Esophagus (tissue), 2 donors: ENCODE data around the gene THEMIS. TPM values are rescaled to one million over a fixed set of nuclear protein-coding genes. Genes with fewer than 3 reads are reported as not detected.

Experiments used
- H3K27ac ChIP-seq, 2 donors: one replicate each; pipeline ENCODE4 v1.5.1; 2013; ENCODE audit warnings: low read depth in 2 of 2, mild to moderate bottlenecking in 2 of 2, inconsistent platforms in 1 of 2, low read length in 1 of 2, moderate library complexity in 1 of 2
- H3K27me3 ChIP-seq, 2 donors: one replicate each; pipeline ENCODE4 v1.6.1; 2013; ENCODE audit warnings: low read length in 2 of 2, control low read depth in 1 of 2, mild to moderate bottlenecking in 1 of 2; ENCODE audit not compliant: insufficient read depth in 2 of 2, control insufficient read depth in 1 of 2
- H3K36me3 ChIP-seq, 2 donors: one replicate each; pipeline ENCODE4 v1.6.1; 2013; ENCODE audit warnings: low read length in 1 of 2; ENCODE audit not compliant: control insufficient read depth in 2 of 2, insufficient read depth in 2 of 2
- H3K4me1 ChIP-seq, 2 donors: one replicate each; pipeline ENCODE4 v1.6.1; 2013; ENCODE audit warnings: low read length in 1 of 2; ENCODE audit not compliant: control insufficient read depth in 2 of 2, insufficient read depth in 2 of 2
- H3K4me3 ChIP-seq, 2 donors: one replicate each; pipeline ENCODE4 v1.5.1; 2013; ENCODE audit warnings: low read length in 2 of 2, mild to moderate bottlenecking in 2 of 2, low read depth in 1 of 2, moderate library complexity in 1 of 2
- H3K9me3 ChIP-seq, 2 donors: one replicate each; pipeline ENCODE4 v1.6.1; 2013; ENCODE audit warnings: mild to moderate bottlenecking in 2 of 2, low read depth in 1 of 2, low read length in 1 of 2, moderate library complexity in 1 of 2; ENCODE audit not compliant: control insufficient read depth in 2 of 2, insufficient read depth in 1 of 2
- WGBS, 2 donors: extraction: QIAGEN DNeasy Blood & Tissue Kit; methylation state at CpG; one replicate each; pipeline ENCODE4 v1.1.7; 2013; 5-methylcytosine and 5-hydroxymethylcytosine counted together
- polyA plus RNA-seq, 2 donors: library from polyadenylated mRNA; stranded (reverse); fragments of 200-250 nt; gene quantifications; one replicate each; pipeline ENCODE4 v1.2.3, GENCODE V29; 2013
- donor health status: healthy with polysubstance abuse.
- donor health status: Bipolar disorder and iron deficiency.

The THEMIS gene
- polyA plus RNA-seq, 2 donors: 0.20 to 0.22 TPM

DNA sequence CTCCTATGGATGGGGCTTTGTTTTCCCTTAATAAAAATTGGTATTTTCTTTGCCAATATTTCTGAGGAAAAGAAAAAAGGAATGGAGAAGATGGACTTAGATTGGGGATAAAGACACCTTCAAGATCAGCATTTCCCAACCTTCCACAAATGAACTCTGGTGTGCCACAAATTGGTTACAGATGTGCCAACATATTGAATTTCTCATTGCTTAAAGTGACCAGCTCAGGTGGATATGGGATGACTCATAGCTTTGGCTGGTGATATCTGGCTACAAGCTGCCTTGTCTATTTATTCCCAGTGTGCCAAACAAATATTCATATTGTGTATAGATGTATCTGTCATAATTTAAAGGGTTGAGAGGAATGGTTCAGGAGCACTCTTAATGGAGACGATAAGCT lies 32.5 kb downstream of the THEMIS start:
- Histone ChIP-seq H3K27ac (no peak overlapping the region), H3K27me3 (no peaks in the 10 kb centered on the region), H3K36me3 (no peaks in the 10 kb centered on the region), H3K4me1 (peaks cover 0 to 2% of the 10 kb centered on the region in 2 donors), H3K4me3 (no peak overlapping the region), H3K9me3 (no peaks in the 10 kb centered on the region)
- 94 to 95% methylated on average over 1 of the region's 1 CpG for WGBS, 2 donors

DNA sequence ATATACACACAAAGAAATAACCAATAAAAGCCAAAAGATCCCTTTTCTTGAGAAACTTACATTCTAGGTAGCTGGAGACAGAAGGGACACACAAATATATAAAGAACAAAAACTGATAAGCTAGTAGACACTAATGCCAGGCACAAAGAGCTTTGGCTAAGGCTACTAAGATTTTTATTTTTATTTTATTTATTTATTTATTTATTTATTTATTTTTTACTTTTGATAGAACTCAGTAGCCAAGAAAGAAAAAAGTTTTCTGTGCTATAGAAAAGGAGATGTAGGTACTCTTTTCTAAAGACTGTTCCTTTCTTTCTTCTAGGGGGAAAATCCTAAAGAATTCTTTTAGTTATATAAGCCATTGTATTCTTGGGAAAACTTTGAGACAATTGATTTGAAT lies 34.1 kb downstream of the THEMIS start:
- Histone ChIP-seq H3K4me3 (no peak overlapping the region), H3K27me3 (no peaks in the 10 kb centered on the region), H3K9me3 (no peaks in the 10 kb centered on the region), H3K4me1 (peaks cover 0 to 2% of the 10 kb centered on the region in 2 donors), H3K36me3 (no peaks in the 10 kb centered on the region), H3K27ac (no peak overlapping the region)

DNA sequence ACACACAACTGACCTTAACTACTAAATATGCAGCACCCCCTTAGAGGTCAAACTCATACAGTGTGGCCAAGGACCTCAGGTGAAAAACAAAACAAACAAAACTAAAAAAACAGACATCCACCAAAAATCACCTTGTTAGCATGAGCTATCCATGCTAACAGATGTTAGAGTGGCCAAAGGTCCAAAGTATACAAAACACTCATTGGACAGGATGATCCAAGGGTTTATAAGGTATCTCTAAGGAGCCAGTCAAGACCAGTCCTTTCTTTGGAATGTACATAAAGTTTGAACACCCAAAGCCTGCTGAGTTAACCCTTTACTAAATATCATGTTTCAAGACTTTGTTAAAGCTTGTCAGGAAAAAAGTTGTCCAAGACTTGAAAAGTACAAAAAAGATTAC lies 35.8 kb downstream of the THEMIS start:
- no peak overlapping the region for H3K27ac ChIP-seq
- H3K9me3 ChIP-seq: no peaks in the 10 kb centered on the region
- H3K36me3 ChIP-seq: no peaks in the 10 kb centered on the region
- no peak overlapping the region for H3K4me3 ChIP-seq
- H3K27me3 ChIP-seq: no peaks in the 10 kb centered on the region
- H3K4me1 ChIP-seq: peaks cover 0 to 2% of the 10 kb centered on the region in 2 donors

DNA sequence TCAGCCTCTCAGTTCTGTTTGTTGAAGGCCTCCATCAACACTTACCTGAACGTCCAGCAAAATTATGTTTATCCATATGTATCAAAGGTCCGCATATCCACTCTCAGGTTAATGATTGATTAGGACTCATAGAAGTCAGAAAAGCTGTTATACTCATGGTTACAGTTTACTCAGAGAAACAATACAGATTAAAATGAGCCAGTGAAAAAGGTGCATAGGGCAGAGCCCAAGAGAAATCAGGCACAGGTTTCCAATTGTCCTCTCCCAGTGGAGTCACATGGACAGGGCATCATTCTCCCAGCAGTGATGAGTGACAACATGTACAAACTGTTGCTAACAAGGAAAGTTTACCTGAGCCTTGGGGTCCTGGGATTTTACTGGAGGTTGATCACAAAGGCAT lies 36.2 kb downstream of the THEMIS start:
- Histone ChIP-seq H3K36me3 (no peaks in the 10 kb centered on the region), H3K4me3 (no peak overlapping the region), H3K4me1 (no peaks in the 10 kb centered on the region), H3K9me3 (no peaks in the 10 kb centered on the region), H3K27ac (no peak overlapping the region), H3K27me3 (no peaks in the 10 kb centered on the region)
- 45 to 73% methylated on average over 2 of the region's 2 CpGs for WGBS, 2 donors

DNA sequence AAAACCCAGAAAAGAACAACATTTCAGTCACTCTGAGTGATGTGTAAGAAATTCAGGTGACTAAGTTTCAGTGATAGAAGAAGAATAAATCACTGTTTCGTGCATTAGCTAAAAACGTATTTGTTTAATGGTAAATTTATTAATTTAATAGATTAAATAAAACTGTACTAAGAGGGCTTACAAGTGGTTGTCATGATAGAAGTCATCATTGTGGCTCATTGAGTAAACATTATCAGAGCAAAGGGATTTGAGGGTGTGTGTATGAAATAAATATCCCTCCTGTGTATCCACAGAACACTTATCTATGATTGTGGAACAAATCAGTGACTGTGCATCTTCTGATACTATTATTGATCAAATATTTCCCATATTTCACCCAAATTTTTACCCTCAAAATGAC lies 40.1 kb downstream of the THEMIS start:
- Histone ChIP-seq H3K4me3 (no peak overlapping the region), H3K36me3 (no peaks in the 10 kb centered on the region), H3K27ac (no peak overlapping the region), H3K9me3 (no peaks in the 10 kb centered on the region), H3K27me3 (no peaks in the 10 kb centered on the region), H3K4me1 (no peaks in the 10 kb centered on the region)
- WGBS, 2 donors: 81 to 94% methylated on average over 2 of the region's 2 CpGs

DNA sequence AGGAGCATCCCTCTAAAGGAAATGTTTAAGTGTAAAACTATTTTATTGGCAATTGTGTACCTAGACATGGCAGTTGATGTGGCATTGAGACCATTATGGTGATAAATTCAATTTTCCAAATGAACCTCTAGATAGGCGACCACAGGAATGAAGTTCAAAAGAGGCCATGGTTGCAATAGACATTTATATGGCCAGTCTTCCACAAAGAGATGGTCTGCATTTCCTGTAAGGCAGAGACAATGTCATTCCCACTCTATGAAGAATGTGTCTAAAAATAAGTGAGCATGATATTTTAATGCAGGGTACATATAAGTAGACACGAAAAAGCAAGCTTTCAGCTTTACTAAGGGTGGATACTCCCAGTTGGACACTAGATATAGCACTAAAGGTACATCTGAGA lies 40.9 kb downstream of the THEMIS start:
- Histone ChIP-seq H3K27ac (no peak overlapping the region), H3K4me1 (no peaks in the 10 kb centered on the region), H3K36me3 (no peaks in the 10 kb centered on the region), H3K27me3 (no peaks in the 10 kb centered on the region), H3K4me3 (no peak overlapping the region), H3K9me3 (no peaks in the 10 kb centered on the region)
- 83 to 85% methylated on average over 2 of the region's 2 CpGs for WGBS, 2 donors

DNA sequence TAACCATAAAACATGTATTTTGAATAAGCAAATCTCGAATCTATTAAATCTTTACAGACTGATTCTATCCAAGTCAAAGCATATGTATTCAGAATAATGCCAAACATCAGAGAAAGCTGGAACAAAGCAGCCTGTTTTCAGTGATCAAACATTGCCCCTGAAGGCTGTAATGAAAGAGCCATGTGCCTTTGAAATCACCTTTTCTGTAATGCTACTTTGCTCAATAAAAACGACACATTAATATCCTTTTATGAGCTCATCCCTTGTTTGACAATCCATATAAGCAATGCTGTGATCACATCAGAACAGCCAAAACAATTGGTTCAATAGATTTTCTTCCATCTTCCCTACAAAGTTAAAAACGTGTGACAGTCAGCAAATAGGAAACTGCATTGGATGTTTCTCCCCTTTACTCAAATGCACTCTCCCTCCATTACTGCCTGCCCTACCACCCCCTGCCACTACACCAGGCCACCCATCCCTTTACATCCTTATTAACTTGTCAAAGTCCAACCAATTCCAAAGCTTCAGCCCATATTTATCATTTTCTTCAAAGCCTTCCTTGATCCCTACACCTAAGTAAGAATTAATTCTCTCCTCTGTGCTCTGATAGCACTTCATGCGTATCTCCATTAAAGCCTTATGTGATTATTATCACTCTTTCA lies 42.0 kb downstream of the THEMIS start:
- H3K4me3 ChIP-seq: no peak overlapping the region
- H3K9me3 ChIP-seq: no peaks in the 10 kb centered on the region
- H3K36me3 ChIP-seq: no peaks in the 10 kb centered on the region
- H3K27me3 ChIP-seq: no peaks in the 10 kb centered on the region
- no peaks in the 10 kb centered on the region for H3K4me1 ChIP-seq
- 61 to 63% methylated on average over 4 of the region's 4 CpGs for WGBS, 2 donors
- no peak overlapping the region for H3K27ac ChIP-seq

DNA sequence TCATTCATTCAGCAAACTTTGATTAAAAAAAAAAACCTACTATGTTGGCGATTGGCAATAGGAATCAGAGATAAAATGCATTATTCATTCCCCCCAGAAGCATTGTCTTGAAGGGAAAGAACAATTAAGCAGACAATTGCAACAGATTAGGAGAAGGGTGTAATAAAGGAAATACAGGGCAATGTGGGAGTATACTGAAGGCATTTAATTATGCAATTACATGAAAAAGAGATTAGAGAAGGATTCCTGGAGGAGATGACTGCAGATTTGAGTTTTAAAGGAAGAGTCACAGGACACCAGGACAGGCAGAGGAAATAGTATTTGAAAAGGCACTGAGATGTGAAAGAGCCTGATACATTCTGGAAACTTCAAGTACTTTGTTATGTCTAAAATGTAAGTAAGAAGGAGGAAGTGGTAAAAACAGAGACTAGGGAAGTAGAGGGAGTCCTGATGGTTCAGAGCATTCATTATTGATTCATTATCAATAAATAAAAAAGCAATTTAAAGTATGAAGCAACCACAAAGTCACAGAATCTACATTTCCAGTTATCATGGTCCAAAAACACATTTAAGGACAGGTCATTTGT lies 43.7 kb downstream of the THEMIS start:
- no peaks in the 10 kb centered on the region for H3K36me3 ChIP-seq
- 58 to 80% methylated on average over 1 of the region's 1 CpG for WGBS, 2 donors
- H3K27me3 ChIP-seq: no peaks in the 10 kb centered on the region
- no peak overlapping the region for H3K4me3 ChIP-seq
- H3K9me3 ChIP-seq: no peaks in the 10 kb centered on the region
- no peaks in the 10 kb centered on the region for H3K4me1 ChIP-seq
- H3K27ac ChIP-seq: no peak overlapping the region

DNA sequence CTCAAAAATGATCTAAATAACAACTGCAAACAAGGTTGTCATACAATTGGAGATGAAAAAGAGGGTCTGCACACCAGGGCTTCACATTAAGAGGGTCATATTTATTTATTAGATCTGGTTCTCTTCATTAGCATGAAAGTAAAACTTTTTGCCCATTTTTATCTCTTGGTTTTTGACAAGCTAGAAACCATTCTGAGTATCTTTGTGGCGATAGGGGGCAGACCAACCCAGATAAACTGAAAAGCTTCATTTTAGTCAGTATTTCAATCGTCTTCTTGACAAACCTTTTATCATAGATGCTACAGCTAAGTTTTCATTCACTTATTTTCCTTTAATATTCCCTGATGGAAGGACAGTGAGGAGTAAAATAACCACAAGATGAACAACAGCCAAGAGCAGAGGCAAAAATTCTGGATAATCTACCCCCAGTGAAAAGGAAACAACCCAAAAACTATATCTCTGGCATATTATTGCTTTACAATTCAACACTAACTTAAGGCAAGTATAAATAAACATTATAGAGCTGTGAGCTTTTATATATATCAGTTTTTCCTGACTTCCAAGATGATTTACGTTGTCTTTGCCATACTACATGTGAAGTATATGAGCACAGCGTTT lies 45.2 kb downstream of the THEMIS start:
- Histone ChIP-seq H3K4me3 (no peak overlapping the region), H3K9me3 (no peaks in the 10 kb centered on the region), H3K27me3 (no peaks in the 10 kb centered on the region), H3K4me1 (no peaks in the 10 kb centered on the region), H3K27ac (no peak overlapping the region), H3K36me3 (no peaks in the 10 kb centered on the region)
- WGBS, 2 donors: 37 to 53% methylated on average over 4 of the region's 4 CpGs

DNA sequence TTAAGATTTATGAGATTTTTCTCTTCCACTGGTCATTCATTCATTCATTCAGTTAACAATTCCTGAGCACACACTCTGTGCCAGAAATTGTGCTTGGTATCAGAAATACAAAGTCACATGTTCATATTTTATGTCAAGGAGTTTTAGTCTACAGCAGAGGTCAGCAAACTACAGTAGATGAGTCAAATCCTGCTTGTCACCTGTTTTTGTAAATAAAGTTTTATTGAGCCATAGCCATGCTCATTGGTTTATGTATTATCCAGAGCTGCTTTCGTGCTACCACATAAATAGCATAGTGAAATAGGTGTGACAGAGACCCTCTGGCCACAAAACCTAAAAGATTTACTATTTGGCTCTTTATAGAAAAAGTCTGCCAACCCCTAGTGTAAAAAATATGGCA lies 46.8 kb downstream of the THEMIS start:
- Histone ChIP-seq H3K9me3 (no peaks in the 10 kb centered on the region), H3K4me1 (no peaks in the 10 kb centered on the region), H3K27me3 (no peaks in the 10 kb centered on the region), H3K27ac (no peak overlapping the region), H3K36me3 (no peaks in the 10 kb centered on the region), H3K4me3 (no peak overlapping the region)
- WGBS, 2 donors: 92 to 96% methylated on average over 1 of the region's 1 CpG
